ENCODE data around the gene COX6B2.

DNA sequence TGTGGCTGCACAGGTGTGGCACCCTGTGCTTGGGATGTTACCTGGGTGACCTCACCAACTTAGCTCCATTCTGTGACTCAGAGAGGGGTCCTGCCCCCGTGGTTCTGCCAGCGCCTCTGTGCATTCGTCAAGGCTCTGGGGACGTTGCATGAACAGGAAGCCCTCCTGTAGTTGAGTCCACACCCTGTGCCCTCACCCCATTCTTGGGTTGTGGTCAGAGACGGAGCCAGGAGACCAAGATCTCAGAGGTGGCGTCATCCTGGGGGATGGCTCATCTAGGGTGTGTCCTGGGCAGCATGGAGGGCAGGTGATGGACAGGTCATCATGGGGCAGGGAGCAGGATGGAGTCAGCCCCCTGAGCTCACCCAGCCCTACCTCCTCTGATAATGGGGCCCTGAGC lies 2.5 kb downstream of the COX6B2 start:
- no peak for TF ChIP-seq ZNF274 (IDR thresholded peaks at IDR 0.05; ENCODE audit: low read depth, low read length)
- no peak for TF ChIP-seq SUZ12 (IDR thresholded peaks at IDR 0.05; ENCODE audit: extremely low read depth, insufficient read depth, insufficient read length)
- no peak for TF ChIP-seq YY1 (IDR thresholded peaks at IDR 0.05; ENCODE audit: insufficient read depth, insufficient read length)

All from NT2/D1 (cell line).